GM18507 (cell line): Measurements from ENCODE around the gene MAT2B.

Experiments
- DNase-seq: peaks from one replicate; pipeline ENCODE4 v3.0.0; 2011; ENCODE audit warnings: low read depth; ENCODE audit not compliant: insufficient read length; ENCODE audit errors: extremely low spot score
- FAIRE-seq: peaks from 2 replicates; lab custom pipeline; 2011; peaks lifted over from hg19 to GRCh38; lab: Jason Lieb, UNC

Gene MAT2B

DNA sequence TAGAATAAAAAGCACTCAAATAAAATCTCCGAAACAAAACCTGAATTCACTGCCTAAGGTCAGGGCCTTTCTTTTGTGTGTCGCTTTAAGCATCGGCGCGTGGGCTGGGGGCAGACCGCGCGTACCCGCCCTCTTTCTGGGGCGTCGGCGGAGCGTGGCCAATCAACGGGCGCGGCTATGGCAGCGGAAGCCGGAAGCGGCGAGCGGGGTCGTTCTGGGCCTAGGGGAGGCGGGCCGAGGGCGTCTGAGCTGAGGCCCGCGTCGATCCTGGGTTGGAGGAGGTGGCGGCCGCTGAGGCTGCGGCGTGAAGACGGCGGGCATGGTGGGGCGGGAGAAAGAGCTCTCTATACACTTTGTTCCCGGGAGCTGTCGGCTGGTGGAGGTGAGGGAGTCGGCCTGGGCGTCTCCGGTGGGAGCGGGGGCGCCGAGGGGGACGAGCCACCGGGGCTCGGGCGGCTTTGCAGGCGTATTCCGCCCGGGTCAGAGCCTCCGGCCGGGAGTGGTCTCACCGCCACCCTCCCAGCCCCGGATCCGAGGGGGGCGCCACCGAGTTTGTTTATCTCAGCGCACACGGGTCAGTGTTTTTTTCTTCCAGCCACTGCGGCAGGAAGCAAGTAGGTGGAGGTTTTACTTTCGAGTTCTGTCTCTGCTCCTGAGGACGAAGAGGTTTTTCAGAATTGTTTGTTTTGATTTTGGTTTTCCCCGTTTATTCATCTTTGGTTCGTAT, at the start of gene MAT2B:
Gene MAT2B, plus strand, starts transcription at position 252 of the 727 bp plus-strand sequence. Its CDS starts 68 bp downstream, at position 320.
- peak; percentile 89 for FAIRE-seq
- peak; percentile 85 for DNase-seq

DNA sequence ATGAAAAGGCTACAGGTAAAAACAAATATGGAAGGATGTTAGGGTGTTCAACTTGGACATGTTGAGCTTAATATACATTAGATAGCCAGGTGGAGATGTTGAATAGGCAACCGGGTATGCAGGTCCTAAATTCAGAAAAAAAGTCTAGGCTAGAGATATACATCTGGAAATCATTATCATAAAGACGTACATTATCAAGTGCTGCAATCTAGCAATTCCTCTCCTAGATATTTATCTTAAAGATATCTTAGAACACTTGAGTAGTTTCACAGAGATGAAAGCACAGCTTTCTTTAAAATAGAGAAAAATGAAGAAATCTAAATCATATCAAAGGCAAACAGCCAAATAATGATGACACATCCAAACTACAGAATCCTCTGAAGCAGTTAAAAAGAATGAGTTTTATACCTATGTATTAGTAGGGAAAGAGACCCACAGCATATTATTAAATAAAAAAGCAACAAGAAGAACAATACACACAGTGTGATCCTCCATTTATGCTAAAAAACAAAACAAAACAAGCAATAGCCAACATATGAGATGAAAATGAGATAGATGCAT, 49.3 kb upstream of the MAT2B start:
- DNase-seq (no peak), FAIRE-seq (no peak)

DNA sequence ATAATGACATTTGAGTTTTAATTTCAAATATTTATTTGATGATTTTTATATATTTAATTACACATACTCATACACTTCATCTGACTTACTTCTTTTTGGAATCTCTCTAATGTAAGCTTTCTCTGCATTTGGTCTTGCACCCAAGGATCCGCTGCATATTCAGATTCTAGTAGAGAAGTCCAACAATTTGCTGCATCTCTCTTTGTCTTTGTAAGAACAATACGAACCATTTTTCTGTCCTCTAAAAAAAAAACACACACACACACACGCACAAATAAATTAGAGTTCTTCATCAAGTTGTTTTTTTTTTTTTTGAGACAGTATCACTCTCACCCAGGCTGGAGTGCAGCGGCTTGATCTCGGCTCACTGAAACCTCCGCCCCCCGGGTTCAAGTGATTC, 48.6 kb upstream of the MAT2B start:
- no peak for DNase-seq
- FAIRE-seq: no peak

DNA sequence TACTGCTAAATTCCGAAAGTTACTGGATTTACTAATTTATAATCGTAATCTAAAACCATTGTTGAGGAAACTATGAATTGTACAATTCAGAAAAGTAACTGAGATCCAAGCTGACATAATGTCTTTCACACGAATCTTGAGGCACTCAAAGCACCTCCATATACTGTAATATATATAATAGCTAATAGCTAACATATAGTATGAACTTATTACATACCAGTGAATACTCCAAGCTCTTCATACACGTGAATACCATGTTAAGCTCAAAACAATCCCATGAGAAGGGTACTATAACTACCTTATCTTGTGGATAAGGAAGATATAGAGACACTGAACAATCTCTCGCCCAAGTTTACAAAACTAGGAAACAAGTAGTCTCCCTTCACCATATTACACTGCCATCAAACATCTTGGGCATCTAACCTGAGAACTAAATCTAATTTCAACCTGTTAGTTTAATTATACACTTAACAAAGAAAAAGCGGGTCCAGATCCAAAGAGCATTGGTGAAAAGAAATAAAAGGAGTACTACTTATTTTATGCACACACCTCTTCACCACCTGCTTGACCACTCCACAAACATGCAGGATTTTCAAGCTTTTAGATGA, 46.5 kb upstream of the MAT2B start:
- no peak for FAIRE-seq
- no peak for DNase-seq

DNA sequence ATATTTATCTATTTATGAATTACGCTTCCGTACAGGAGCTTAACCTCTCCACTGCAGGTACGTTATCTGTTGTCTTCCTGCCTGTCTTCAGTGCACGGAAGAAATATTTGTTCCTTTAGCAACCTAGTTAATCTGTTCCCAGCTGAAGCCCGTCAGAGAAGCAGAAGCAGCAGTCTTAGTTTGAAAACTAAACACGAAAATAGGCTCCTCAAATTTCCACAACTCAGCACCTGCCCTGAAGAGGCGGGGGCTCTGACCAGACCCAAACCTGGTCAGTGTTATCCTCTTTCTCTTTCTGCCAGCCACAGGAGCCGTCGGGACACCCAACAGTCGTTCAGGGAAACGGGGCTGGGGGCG, 46.0 kb upstream of the MAT2B start:
- DNase-seq: no peak

DNA sequence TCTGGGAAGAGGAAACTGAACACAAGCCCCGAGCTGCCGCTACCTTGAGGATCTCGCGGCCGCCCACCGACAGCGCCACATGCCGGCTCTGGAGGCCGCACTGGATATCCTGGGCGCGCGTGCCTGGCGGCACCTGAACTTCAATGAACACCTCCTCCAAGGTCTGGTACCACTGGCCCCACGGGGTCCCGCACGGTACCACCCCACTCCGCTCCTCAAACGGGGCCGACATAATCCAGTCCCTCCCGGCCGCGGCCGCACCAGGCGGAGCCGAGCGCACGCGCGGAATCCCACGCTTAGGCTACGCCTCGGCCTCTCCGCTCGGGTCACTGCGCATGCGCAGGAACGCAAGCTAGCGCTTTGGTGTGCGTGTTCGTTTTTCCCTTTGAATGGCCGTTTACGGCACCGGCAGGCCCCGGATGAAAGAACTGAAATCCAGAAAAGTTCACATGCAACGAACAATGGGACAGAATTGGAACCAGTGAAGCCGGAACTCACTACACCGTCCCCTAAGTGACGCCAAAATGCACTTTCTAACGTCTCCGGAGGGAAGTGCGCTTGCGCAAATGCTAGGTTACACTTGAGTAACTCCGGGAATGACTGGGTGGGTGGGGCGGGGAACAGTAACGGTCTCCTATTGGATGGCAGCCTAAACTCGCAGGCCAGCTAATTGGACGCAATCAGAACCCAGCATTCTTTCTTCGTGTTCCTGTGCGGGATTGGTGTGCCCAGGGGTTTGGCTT, 45.4 kb upstream of the MAT2B start, which contains the start of gene NUDCD2:
Gene NUDCD2, minus strand, starts transcription at position 284 of the 743 bp plus-strand sequence. Its CDS starts 52 bp downstream, at position 232.
- FAIRE-seq: peak; percentile 99
- peak; percentile 62 for DNase-seq

More for the DNA sequence above, 46.0 kb upstream of the MAT2B start:
- peak; percentile 47 for FAIRE-seq

DNA sequence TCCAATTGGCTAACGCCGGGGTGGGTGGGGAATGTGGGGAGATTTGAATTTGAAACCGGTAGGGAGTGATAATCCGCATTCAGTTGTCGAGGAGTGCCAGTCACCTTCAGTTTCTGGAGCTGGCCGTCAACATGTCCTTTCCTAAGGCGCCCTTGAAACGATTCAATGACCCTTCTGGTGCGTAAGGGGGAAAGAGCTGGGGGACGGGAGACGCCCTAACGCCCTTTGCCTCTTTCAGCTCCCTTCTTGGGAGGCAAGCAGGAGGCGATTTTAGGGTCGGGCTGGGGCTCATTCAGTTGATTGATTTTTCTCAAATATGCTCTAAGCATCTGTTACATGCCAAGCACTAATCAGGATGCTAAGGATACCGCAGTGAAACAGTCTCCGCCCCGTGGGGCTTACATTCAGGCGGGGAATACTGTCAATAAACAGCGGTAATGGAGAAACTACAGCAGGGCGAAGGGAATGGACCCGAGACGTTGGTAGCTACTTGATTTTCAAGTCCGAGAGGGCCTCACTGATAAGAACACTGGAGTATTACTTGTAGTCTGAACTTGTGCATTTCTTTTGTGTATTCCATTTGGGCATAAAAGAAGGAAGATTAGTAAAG, 44.8 kb upstream of the MAT2B start, which contains the start of gene HMMR:
Gene HMMR, plus strand, starts transcription at position 71 of the 610 bp plus-strand sequence. Its CDS starts 61 bp downstream, at position 132.
- no peak for DNase-seq
- FAIRE-seq: no peak

DNA sequence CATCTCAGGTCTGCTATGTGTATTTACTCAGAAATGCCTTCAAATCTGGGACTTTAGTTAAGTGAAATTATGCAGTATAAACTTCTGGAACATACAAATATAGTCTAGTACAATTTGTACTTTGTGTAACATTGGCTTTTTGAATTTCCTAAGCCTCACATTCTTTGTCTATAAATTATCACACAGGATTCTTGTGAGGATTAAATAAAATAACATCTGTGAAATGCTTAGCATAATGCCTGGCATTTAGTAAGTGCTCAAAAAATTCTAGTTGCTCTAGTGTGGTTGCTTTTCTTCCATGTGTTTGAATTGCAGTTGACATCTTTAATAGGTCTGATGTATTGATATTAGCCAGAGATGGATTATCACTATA, 42.4 kb upstream of the MAT2B start:
- no peak for DNase-seq
- FAIRE-seq: no peak

DNA sequence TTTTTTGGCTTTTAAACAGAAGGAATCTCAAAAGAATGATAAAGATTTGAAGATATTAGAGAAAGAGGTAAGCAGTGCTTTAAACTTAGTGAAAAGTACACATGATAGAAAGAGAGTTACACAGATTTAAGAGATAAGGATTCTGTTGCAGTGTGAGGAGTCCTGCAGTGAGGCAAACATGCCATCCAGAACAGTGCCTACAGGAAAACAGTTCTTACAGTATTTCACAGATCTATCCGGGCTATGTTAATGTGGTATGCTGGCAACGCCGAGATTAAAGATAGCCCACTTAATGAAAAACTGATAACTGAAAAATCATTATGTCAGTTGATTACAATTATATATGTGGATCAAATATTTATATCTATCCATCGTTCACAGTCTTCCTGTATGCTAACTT, 37.7 kb upstream of the MAT2B start:
- FAIRE-seq (no peak), DNase-seq (no peak)

DNA sequence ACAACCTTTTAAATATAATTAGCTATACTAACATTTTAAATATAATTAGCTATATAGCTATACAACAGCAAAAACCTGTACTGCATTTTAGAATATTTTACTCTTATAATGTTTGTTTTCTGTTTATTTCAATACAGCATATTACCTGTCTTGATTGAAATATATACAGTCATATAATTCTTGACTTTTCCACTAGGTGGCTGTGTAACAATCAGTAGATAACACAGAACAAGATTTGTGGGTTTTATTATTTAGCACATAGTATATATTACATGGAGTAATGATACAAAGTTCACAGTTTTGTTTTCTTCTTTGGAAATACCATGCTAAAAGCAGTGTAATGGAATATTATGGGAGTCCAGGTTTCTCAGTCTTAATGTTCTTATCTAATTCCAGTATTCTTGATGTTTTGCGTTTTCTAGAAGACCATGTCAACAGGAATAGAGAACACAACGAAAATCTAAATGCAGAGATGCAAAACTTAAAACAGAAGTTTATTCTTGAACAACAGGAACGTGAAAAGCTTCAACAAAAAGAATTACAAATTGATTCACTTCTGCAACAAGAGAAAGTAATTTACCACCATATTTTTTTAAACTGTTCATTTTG, 31.7 kb upstream of the MAT2B start:
- peak; percentile 59 for FAIRE-seq
- DNase-seq: no peak

DNA sequence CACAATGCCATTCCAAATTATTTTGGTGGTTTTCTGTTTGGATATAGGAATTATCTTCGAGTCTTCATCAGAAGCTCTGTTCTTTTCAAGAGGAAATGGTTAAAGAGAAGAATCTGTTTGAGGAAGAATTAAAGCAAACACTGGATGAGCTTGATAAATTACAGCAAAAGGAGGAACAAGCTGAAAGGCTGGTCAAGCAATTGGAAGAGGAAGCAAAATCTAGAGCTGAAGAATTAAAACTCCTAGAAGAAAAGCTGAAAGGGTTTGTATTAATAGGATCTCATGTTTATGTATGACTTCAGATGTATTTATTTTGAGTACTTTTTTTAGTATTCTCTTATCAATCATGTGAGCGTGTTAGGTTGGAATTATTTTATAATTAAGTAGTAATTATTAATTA, 30.0 kb upstream of the MAT2B start:
- DNase-seq: no peak
- no peak for FAIRE-seq

DNA sequence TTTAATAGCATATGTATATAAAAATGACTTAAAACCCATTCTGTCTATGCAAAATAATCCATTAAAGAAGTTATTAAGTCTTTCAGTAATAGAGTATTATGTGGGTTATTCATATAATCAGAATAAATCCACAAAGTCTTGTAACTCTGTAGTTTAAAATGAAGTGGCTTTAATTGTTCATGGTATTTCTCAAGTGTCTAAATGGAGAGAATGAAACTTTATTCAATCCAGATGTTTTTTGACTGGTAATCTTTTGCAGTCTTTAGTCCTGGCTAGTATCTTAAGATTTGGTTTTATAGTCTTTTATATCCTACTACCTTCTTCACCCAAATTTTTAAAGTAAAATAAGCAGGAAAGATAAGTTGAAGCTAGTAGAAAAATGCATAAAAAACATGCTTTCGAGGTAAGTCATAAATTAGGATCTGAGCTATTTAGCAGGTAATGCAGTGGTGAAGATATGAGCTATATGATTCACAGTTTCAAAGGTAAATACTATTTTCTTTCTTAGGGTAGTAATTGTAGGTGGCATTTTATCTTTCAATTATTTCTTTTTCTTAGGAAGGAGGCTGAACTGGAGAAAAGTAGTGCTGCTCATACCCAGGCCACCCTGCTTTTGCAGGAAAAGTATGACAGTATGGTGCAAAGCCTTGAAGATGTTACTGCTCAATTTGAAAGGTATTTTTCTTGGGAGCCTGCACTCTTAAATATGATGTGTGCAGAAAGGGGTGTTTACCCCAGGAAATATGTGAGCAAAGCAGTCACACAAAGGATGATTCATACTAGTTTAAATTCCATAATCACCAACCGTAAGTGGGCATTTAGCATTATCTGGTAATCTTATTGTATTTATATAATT, 27.1 kb upstream of the MAT2B start:
- DNase-seq (no peak), FAIRE-seq (no peak)

DNA sequence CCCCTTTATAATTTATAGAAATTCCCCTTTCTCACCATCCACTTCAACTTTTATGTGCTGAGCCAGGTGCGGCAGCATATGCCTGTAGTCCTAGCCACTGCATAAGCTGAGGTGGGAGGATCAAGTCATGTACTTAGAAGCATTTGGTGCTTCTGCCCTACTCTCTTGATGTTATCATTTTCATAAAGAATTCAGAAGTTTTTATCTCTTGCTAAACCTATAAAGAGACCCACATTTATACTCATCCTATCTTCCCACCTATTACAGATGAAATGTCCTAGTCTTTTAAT, 26.5 kb upstream of the MAT2B start:
- no peak for FAIRE-seq

DNA sequence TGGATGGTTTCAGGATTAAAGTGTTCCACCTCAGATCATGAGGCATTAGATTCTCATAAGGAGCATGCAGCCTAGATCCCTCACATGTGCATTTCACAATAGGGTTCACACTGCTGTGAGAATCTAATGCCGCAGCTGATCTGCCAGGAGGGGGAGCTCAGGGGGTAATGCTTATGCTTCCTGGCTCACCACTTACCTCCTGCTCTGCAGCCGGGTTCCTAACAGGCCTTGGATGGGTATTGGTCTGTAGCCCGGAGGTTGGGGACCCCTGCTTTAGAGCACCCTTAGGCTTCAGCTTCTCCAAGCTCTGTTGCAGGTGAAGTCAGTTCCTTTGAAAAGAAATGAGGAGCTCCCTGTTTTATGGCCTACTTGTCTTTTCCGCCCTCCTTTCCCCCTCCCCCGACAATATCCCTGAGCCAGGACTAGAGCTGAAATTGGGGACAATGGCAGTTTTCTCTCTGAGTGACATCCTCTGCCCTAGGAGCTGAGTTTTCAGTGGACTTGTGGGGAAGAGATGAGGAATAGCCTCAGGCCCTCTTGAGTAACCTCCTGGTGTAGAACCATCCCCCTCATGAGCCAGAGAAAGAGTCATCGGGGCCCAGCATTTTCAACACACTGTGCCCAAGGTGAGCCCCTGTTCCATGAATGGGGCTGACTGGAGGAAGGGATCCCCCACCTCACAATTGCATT, 16.2 kb upstream of the MAT2B start:
- peak; percentile 24 for FAIRE-seq
- no peak for DNase-seq

More for the DNA sequence above, 26.5 kb upstream of the MAT2B start:
- no peak for DNase-seq

DNA sequence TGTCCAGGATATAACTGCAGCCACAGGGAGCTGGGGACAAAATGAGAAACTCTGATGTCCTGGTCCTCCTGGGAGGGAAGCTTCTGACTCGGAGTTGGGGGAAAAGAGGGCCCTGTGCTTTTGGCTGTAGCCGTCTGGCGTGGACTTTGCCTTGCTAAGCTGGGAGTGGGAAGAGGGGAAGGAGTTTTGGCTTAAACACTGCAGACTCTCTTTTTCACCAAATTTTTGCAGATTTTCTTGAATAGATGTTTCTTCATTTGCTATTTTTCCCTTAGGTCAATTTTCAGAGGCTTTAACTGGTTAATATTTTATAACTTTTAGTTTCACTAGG, 15.7 kb upstream of the MAT2B start:
- DNase-seq (no peak), FAIRE-seq (no peak)

DNA sequence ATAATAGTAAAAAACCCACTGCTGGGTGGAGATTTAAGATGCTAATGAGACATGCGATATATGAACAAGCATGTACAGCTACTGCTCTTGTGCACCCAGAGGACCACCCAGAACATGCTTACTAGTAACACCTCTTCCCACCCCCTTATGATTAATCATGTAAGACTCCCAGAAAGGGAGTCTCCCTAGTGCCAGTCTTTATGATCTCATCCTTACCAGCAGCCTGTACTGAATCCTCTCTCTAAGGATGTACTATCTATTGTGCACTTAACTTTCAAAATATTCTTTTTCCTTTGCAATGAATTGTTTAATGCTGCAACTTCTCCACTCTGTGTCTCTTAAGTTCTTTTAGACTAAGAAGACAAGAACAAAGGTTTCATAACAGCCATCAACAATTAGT, 9.1 kb upstream of the MAT2B start:
- FAIRE-seq (no peak), DNase-seq (no peak)

DNA sequence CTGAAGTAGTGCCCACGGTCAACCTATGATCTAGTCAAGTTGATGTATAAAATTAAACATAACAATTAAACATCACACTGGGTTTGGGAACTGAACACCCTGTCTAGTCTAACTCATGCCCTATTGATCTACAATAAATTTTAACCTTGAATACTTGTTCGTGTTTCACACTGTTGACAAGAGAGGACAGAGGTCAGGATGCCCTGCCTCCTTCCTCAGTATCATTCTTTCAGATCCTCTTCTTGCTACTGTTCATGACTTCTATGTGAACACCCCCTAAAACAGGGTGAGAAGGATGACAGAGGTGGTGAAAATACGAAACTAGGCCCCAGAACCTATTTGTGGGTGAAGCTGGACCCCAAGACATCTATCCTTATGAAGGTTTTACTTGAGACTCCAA, 8.1 kb upstream of the MAT2B start:
- DNase-seq: no peak
- FAIRE-seq: no peak

DNA sequence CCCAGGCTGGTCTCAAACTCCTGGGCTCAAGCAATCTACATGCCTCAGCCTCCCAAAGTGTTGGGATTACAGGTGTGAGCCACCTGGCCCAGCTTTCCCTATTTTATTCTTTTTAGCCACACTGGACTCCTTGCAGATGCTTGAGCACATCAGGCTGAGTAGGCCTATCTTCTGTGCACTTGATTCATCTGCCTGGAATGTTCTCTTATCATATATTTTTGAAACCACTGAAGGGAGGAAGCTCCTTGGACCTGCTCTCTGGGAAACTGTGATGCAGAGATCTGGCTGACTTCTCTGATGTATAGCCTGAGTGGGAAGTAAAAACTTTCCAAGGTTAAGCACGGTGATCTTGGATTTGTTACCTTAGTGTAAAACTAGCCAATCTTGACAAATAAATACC, 6.5 kb upstream of the MAT2B start:
- no peak for FAIRE-seq
- DNase-seq: no peak
